SK-N-SH (cell line): ENCODE data around the gene DUS2.

Experiments used
- TF ChIP-seq, protein P1 (sequence below): IDR thresholded peaks from 2 replicates; pipeline ENCODE4 v1.4.0; 2012; ENCODE audit warnings: low read depth, borderline replicate concordance
- TF ChIP-seq, protein P2 (sequence below): fragments of 200-600 bp; sonication (generic); IDR thresholded peaks from 2 replicates; pipeline ENCODE4 v1.6.1; 2017; ENCODE audit warnings: antibody characterized with exemption, mild to moderate bottlenecking, moderate library complexity

DNA sequence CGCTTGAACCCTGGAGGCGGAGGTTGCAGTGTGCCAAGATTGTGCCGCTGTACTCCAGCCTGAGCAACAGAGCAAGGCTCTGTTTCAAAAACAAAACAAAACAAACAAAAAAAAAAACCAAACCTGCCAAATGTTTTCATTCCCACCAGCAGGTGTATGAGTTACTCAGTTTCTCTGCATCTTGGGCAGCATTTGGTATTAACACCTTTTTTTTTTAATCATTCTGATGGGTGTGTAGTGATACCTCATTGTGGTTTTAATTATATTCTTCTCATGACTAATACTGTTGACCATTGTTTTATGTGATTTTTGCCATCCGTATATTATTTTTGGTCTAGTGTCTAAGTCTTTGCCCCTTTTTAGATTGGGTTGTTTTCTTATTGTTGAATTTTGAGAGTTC lies 77.4 kb downstream of the DUS2 start:
- TF ChIP-seq, protein P1, sequence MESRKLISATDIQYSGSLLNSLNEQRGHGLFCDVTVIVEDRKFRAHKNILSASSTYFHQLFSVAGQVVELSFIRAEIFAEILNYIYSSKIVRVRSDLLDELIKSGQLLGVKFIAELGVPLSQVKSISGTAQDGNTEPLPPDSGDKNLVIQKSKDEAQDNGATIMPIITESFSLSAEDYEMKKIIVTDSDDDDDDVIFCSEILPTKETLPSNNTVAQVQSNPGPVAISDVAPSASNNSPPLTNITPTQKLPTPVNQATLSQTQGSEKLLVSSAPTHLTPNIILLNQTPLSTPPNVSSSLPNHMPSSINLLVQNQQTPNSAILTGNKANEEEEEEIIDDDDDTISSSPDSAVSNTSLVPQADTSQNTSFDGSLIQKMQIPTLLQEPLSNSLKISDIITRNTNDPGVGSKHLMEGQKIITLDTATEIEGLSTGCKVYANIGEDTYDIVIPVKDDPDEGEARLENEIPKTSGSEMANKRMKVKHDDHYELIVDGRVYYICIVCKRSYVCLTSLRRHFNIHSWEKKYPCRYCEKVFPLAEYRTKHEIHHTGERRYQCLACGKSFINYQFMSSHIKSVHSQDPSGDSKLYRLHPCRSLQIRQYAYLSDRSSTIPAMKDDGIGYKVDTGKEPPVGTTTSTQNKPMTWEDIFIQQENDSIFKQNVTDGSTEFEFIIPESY = no peak
- TF ChIP-seq, protein P2, sequence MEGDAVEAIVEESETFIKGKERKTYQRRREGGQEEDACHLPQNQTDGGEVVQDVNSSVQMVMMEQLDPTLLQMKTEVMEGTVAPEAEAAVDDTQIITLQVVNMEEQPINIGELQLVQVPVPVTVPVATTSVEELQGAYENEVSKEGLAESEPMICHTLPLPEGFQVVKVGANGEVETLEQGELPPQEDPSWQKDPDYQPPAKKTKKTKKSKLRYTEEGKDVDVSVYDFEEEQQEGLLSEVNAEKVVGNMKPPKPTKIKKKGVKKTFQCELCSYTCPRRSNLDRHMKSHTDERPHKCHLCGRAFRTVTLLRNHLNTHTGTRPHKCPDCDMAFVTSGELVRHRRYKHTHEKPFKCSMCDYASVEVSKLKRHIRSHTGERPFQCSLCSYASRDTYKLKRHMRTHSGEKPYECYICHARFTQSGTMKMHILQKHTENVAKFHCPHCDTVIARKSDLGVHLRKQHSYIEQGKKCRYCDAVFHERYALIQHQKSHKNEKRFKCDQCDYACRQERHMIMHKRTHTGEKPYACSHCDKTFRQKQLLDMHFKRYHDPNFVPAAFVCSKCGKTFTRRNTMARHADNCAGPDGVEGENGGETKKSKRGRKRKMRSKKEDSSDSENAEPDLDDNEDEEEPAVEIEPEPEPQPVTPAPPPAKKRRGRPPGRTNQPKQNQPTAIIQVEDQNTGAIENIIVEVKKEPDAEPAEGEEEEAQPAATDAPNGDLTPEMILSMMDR = no peak
